Tibial artery (tissue), 4 donors: ENCODE data around the gene VWCE.

Experiments used
- DNase-seq, 2 donors: peaks; one replicate each; pipeline ENCODE4 v3.0.0-alpha.2; 2019
- H3K27ac ChIP-seq, 2 donors: fragments of 200-600 bp; sonication (generic) in 1 of 2; 1 replicate in 1 of 2; 2 replicates in 1 of 2; pipeline ENCODE4 v1.5.1; 2018 to 2019; ENCODE audit warnings: mild to moderate bottlenecking in 1 of 2
- H3K27me3 ChIP-seq, 2 donors: fragments of 200-600 bp; sonication (generic) in 1 of 2; one replicate each; pipeline versions ENCODE4 v1.5.1 to v1.6.0; 2016 to 2019
- H3K36me3 ChIP-seq, 3 donors: fragments of 200-600 bp; sonication (generic) in 2 of 3; one replicate each; pipeline ENCODE4 v1.5.1; 2016 to 2019; ENCODE audit warnings: mild to moderate bottlenecking in 2 of 3
- H3K4me1 ChIP-seq, 4 donors: fragments of 200-600 bp; sonication (generic) in 2 of 4; 1 replicate in 3 of 4; 2 replicates in 1 of 4; pipeline ENCODE4 v1.5.1; 2016 to 2019
- H3K4me3 ChIP-seq, 2 donors: fragments of 200-600 bp; sonication (generic) in 1 of 2; 1 replicate in 1 of 2; 2 replicates in 1 of 2; pipeline ENCODE4 v1.5.1; 2018 to 2019; ENCODE audit warnings: mild to moderate bottlenecking in 2 of 2
- H3K9me3 ChIP-seq, 3 donors: fragments of 200-600 bp; sonication (generic) in 1 of 3; one replicate each; pipeline ENCODE4 v1.5.1; 2016 to 2019
- CTCF ChIP-seq, 2 experiments: fragments of 200-600 bp in 1 of 2; fragments of 450-650 bp in 1 of 2; IDR thresholded peaks; one replicate each; pipeline ENCODE4 v1.5.1; 2017 to 2019; ENCODE audit warnings: antibody characterized with exemption in 2 of 2, mild to moderate bottlenecking in 1 of 2, moderate library complexity in 1 of 2
- intact Hi-C: fragments of 100-400 bp; cut with DNase I; formaldehyde crosslinking; loops from one replicate; pipeline ENCODE4 v1.15.0; 2023; ENCODE audit warnings: low total_unique reads

The VWCE gene

GRCh38 chr11:61297341-61297740, 2.2 kb upstream of the VWCE start:
- intact Hi-C loops, result no loop called here
- H3K27ac ChIP-seq, result peak overlapping the region in 1 of 2 donors; percentile 10

DNA sequence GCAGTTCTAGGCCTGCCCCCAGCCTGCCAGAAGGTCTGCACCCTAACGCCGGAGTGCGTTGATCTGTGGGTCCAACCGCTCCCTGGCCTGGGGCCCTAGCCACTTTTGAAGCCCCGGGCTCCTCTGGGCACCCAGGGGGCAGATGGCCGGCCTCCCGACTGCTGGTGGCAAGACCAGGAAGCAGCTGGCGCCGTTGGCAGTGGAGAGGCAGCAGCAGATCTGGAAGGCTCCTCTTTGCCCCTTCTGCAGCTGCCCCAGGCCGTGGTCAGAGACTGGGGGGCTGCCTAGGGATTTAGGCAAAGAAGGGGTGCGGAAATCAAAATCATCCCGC, 445 bp upstream of the VWCE start:
- Histone ChIP-seq H3K4me1 (peaks cover 0 to 42% (median 34%) of the 10 kb centered on the region in 4 donors), H3K27ac (no peak overlapping the region)
- DNase-seq, result no peak

More at GRCh38 chr11:61297341-61297740, 2.2 kb upstream of the VWCE start:
- Histone ChIP-seq H3K27me3 (peaks cover 0 to 16% of the 10 kb centered on the region in 2 donors), H3K4me3 (no peak overlapping the region), H3K9me3 (no peaks in the 10 kb centered on the region), H3K4me1 (peaks cover 0 to 42% (median 34%) of the 10 kb centered on the region in 4 donors), H3K36me3 (peaks cover 32 to 42% (median 33%) of the 10 kb centered on the region in 3 donors)
- TF ChIP-seq CTCF (IDR thresholded peaks at IDR 0.05), result no peak
- no peak for DNase-seq

GRCh38 chr11:61293867-61294716, 1.0 kb downstream of the VWCE start:
- Histone ChIP-seq H3K4me1 (peaks cover 0 to 42% (median 34%) of the 10 kb centered on the region in 4 donors), H3K36me3 (peaks cover 0 to 10% (median 2%) of the 10 kb centered on the region in 3 donors), H3K27me3 (peaks cover 0 to 16% of the 10 kb centered on the region in 2 donors), H3K9me3 (no peaks in the 10 kb centered on the region), H3K27ac (peak overlapping the region; percentile 14 to 36), H3K4me3 (peak overlapping the region; percentile 49 to 68)
- TF ChIP-seq CTCF (IDR thresholded peaks at IDR 0.05), result no peak
- DNase-seq, result peak; percentile 43 to 77
- intact Hi-C loops, result no loop called here

More for the DNA sequence above, 445 bp upstream of the VWCE start:
- H3K9me3 ChIP-seq, result no peaks in the 10 kb centered on the region
- intact Hi-C loops, result no loop called here
- peak overlapping the region; percentile 49 to 68 for H3K4me3 ChIP-seq
- peaks cover 14 to 24% (median 15%) of the 10 kb centered on the region in 3 donors for H3K36me3 ChIP-seq
- TF ChIP-seq CTCF (IDR thresholded peaks at IDR 0.05), result no peak
- H3K27me3 ChIP-seq, result peaks cover 0 to 16% of the 10 kb centered on the region in 2 donors

DNA sequence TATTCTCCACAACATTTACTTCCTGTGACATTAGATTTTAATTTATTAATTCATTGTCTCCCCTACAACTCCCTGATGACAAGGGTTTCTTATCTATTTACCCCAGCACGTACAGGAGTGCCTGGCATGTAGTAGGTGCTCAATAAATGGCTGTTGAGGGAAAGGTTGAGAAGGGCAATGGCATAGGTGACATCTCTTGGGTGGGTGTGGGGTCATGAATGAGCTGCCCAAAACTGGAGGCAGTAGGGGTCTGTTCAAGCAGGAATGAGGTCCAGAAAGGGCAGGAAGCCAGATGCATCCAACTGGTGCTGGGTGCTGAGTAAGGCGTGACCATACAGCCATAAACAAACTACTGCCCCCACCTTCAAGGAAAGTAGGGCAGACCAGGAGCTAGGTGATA, 2.8 kb downstream of the VWCE start:
- Histone ChIP-seq H3K27me3 (peaks cover 0 to 16% of the 10 kb centered on the region in 2 donors), H3K36me3 (no peaks in the 10 kb centered on the region), H3K27ac (no peak overlapping the region), H3K4me1 (peaks cover 0 to 27% (median 24%) of the 10 kb centered on the region in 4 donors), H3K9me3 (no peaks in the 10 kb centered on the region), H3K4me3 (no peak overlapping the region)
- DNase-seq, result no peak
- intact Hi-C loops, result no loop called here
- TF ChIP-seq CTCF (IDR thresholded peaks at IDR 0.05), result no peak

DNA sequence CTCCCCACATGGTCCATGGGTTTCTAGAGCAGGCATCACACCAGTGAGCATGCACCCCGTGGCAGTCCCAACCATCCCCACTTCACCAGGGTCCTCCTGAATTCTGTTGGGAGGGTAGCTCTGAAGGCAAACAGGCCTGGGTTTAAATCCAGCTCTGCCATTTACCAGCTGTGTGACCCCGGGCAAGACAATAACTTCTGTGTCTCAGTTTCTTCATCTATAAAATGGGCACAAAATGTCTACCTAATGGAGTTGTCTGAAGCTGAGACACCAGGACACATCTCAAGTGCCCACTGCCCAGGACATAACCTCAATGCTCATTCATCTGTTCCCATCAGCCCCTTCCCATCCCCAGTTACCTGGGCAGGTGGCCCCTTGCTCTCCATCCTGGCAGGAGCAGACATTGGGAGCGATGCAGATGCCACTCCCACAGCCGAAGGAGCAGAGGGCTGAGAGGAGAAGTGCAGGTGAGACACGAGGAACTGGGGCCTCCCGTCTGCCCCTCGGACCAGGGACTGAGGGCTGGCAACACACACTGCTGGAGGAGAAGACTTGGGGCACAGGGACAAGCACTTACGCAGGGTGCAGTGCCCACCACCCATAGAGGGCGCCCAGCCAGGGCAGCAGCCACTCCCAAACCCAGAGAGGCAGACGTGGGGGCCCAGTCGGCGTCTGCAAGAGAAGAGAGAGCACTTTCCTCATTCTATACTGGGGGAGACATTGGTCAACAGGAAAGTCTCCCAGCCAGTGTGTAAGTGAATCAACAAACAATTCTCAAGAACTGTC, 4.0 kb downstream of the VWCE start:
- no peaks in the 10 kb centered on the region for H3K36me3 ChIP-seq
- peaks cover 0 to 25% (median 22%) of the 10 kb centered on the region in 4 donors for H3K4me1 ChIP-seq
- DNase-seq, result no peak
- H3K4me3 ChIP-seq, result no peak overlapping the region
- peaks cover 0 to 16% of the 10 kb centered on the region in 2 donors for H3K27me3 ChIP-seq
- no peaks in the 10 kb centered on the region for H3K9me3 ChIP-seq
- no peak for TF ChIP-seq CTCF (IDR thresholded peaks at IDR 0.05)
- H3K27ac ChIP-seq, result no peak overlapping the region
- intact Hi-C loops, result no loop called here
